HS-5 (cell line): ENCODE measurements around the gene GPR18.

Experiments used
- DNase-seq: peaks from one replicate; pipeline ENCODE4 v3.0.0-alpha.2; 2012; ENCODE audit warnings: low read depth

Gene GPR18

DNA sequence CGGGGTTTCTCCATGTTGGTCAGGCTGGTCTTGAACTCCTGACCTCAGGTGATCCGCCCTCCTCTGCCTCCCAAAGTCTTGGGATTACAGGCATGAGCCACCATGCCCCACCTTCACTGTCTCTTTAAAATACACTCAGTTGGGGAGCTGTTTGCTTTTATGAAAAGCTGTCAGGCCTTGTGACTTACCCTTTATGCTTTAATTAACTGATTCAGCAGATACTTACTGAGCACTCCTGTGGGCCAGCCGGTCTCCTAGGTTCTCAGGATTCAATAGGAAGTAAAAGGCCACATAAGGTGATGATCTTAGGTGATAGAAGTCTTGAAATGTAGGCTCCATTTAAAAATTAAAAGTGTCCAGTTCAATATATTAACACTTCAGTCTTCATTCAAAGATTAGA lies 50.0 kb downstream of the GPR18 start:
- no peak for DNase-seq

DNA sequence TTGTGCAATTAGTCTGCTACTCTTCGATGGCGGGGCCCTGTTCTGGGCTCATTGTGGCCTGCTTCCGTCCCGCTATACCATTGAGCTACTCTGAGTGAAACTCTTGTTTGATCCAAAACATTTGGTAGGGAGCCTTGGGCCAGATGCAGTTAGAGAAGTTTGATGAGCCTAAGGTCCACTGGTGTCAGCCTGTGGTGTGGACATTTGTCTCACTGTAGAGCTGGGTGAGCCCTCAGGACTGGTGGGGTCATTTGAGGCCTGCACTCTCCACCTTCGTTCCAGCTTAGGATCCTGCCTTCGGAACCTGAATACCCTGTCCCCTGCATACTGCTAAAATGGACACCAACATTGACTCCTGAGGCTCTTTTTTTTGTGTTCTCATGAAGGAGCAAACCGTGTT lies 50.7 kb downstream of the GPR18 start:
- DNase-seq, result no peak

DNA sequence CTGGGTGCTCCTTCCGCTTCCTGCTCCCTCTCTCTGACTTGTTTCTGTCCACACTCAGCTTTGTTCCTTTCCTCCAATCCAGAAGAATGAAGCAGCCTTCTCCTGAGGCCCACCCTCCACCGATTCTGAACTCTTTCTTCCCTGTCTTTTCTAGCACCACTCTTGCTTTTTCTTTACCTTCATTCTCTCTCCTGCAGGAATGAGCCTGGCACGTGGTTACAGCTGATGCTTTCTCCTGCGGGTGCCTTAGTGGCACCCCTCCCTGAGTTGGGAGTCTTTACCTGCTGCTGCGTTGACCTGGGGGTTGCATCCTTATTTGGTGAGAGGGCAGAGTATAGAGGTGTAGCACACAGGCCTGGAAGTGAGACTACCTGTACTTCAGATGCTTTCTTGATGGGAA lies 51.3 kb downstream of the GPR18 start:
- DNase-seq, result no peak

DNA sequence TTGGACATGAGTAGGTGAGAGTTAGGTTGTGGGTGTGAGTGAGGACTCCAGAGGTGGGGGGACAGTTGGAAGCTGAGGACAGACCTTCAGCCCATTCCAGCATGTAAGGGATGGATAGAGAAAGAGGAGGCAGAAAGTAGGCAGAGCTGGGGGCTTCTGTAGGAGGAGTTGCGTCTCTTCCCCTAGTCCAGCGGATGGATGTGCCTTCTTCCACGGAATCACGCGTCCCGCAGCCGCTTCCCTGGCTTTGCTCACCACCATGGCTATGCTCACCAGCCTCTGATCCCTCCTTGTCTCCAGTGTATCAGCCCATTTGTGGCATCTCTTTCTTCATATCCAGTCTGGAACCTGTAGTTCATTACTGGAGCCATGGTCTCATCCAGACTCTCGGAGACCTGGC lies 52.0 kb downstream of the GPR18 start:
- DNase-seq, result no peak

DNA sequence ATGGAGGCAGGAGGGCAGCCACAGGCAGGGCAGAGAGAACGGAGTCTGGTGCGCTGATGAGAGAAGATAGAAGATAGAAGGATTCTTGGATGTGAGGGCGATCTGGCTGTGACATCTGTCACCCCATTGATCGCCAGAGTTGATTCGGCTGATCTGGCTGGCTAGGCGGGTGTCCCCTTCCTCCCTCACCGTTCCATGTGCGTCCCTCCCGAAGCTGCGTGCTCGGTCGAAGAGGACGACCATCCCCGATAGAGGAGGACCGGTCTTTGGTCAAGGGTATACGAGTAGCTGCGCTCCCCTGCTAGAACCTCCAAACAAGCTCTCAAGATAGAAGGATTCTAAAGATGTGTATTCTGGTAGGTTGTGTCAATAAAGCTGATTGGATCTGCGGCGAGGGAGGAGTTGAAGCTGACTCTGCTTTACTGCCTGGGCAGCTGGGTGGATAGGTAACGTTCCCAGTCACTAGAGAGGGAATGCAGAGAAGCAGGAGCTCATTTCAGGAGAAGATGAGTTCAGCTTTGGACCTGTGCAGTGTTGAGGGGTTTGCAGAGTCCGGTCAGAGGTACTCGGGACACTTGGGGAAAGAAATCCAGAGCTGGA lies 52.5 kb downstream of the GPR18 start:
- DNase-seq, result no peak
